Panc1 (cell line): Measurements from ENCODE around the gene TNFRSF14.

ENCODE experiments used
- REST ChIP-seq, 2 experiments: IDR thresholded peaks; 2 replicates each; pipeline ENCODE4 v1.6.1; 2011 to 2012; ENCODE audit warnings: low read depth in 2 of 2, control low read depth in 1 of 2, low read length in 1 of 2, mild to moderate bottlenecking in 1 of 2, moderate library complexity in 1 of 2; ENCODE audit not compliant: insufficient read depth in 1 of 2
- TF ChIP-seq, protein P1 (sequence below): fragments of 450-650 bp; IDR thresholded peaks from 2 replicates; pipeline ENCODE4 v1.5.1; 2017; ENCODE audit warnings: mild to moderate bottlenecking

DNA sequence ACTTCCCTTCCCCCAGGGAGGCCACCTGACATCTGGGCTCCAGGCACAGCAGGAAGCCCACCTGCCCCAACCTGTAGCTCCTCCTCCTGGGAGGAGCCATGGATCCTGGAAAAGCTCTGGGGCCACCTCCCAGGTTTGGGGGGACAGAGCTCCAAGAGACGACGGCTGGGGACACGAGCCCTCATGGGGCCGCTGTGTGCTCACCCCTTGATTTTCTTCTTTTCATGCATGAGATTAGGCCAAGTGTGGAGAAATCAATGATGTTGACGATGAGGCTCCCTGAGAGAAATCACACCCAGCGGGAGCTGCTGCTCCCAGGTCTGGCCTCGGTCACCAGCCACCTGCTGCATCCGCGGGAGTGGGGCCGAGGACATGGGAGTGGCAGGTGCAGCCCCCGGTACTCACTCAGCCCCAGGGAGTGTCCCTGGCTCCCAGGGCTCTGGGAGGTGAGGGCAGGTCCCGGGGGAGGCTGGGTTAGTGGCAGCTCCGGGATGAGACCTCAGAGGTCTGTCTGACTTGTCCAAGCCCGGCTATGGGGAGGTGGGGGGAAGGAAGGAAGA lies 8.7 kb downstream of the TNFRSF14 start:
- TF ChIP-seq, protein P1, sequence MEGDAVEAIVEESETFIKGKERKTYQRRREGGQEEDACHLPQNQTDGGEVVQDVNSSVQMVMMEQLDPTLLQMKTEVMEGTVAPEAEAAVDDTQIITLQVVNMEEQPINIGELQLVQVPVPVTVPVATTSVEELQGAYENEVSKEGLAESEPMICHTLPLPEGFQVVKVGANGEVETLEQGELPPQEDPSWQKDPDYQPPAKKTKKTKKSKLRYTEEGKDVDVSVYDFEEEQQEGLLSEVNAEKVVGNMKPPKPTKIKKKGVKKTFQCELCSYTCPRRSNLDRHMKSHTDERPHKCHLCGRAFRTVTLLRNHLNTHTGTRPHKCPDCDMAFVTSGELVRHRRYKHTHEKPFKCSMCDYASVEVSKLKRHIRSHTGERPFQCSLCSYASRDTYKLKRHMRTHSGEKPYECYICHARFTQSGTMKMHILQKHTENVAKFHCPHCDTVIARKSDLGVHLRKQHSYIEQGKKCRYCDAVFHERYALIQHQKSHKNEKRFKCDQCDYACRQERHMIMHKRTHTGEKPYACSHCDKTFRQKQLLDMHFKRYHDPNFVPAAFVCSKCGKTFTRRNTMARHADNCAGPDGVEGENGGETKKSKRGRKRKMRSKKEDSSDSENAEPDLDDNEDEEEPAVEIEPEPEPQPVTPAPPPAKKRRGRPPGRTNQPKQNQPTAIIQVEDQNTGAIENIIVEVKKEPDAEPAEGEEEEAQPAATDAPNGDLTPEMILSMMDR, result no peak
- TF ChIP-seq REST (IDR thresholded peaks at IDR 0.05; ENCODE audit: insufficient read depth in 1 of 2, low read depth in 2 of 2, low read length in 1 of 2), result no peak
